HG03571 (cell line): Measurements from ENCODE around the gene HOXD4.

Experiments
- ATAC-seq: cut with Tn5 transposase; IDR thresholded peaks from one replicate; pipeline ENCODE4 v1.9.1; 2021; ENCODE audit not compliant: unreplicated experiment

HOXD4 gene

GRCh38 chr2:176126929-176127773, 24.2 kb upstream of the HOXD4 start:
- no peak for ATAC-seq

GRCh38 chr2:176127774-176128072, 23.6 kb upstream of the HOXD4 start:
- no peak for ATAC-seq

GRCh38 chr2:176128172-176128981, 23.0 kb upstream of the HOXD4 start:
- no peak for ATAC-seq

GRCh38 chr2:176128982-176129796, 22.2 kb upstream of the HOXD4 start, which contains the start of gene HOXD8:
TSS of gene HOXD8 (plus strand) at chr2:176129705. CDS start at chr2:176130367, 662 bp downstream.
- no peak for ATAC-seq

- no peak for ATAC-seq
Observed at GRCh38 chr2:176129813-176130146, 21.6 kb upstream of the HOXD4 start.

- ATAC-seq: no peak
Observed at GRCh38 chr2:176130147-176130956, 21.0 kb upstream of the HOXD4 start.

GRCh38 chr2:176130957-176131847, 20.1 kb upstream of the HOXD4 start:
- no peak for ATAC-seq

GRCh38 chr2:176131848-176132158, 19.5 kb upstream of the HOXD4 start:
- ATAC-seq: no peak

GRCh38 chr2:176132205-176133171, 18.9 kb upstream of the HOXD4 start:
- no peak for ATAC-seq

- no peak for ATAC-seq
Observed at GRCh38 chr2:176133389-176133788, 18.0 kb upstream of the HOXD4 start.

- no peak for ATAC-seq
Observed at GRCh38 chr2:176134035-176134434, 17.3 kb upstream of the HOXD4 start.

GRCh38 chr2:176135035-176135440, 16.3 kb upstream of the HOXD4 start:
- no peak for ATAC-seq

GRCh38 chr2:176136374-176137251, 14.7 kb upstream of the HOXD4 start:
- no peak for ATAC-seq

GRCh38 chr2:176137252-176137580, 14.1 kb upstream of the HOXD4 start:
- no peak for ATAC-seq

GRCh38 chr2:176137906-176138305, 13.4 kb upstream of the HOXD4 start:
- ATAC-seq: no peak

- ATAC-seq: no peak
Observed at GRCh38 chr2:176138526-176138922, 12.8 kb upstream of the HOXD4 start.

GRCh38 chr2:176138923-176139660, 12.3 kb upstream of the HOXD4 start:
- ATAC-seq: no peak
